DMS53 treated with DMSO at 0.1 percent for 48 hours (cell line): ENCODE data around the gene FBXW11.
"Not testable (repeated sequence)": the region's sequence is repeated elsewhere in the genome, so short reads cannot be mapped to it uniquely, and the experiment has no call there.

Experiments
- DNase-seq: peaks from one replicate; lab custom pipeline; 2025; ENCODE audit not compliant: unreplicated experiment; lab: John Stamatoyannopoulos, UW

FBXW11 gene

GRCh38 chr5:171956314-171956713 lies 50.1 kb downstream of the FBXW11 start:
- no peak for DNase-seq

GRCh38 chr5:171955761-171956160 lies 50.7 kb downstream of the FBXW11 start:
- DNase-seq, result no peak

GRCh38 chr5:171954721-171955120 lies 51.7 kb downstream of the FBXW11 start:
- no peak for DNase-seq

- DNase-seq, result no peak
These were observed 52.4 kb downstream of the FBXW11 start for GRCh38 chr5:171953860-171954701.

GRCh38 chr5:171952021-171952420 lies 54.4 kb downstream of the FBXW11 start:
- DNase-seq, result no peak

- DNase-seq, result no peak
These were observed 55.2 kb downstream of the FBXW11 start for GRCh38 chr5:171951218-171951617.

GRCh38 chr5:171946000-171946781 lies 60.2 kb downstream of the FBXW11 start:
- DNase-seq, result no peak

GRCh38 chr5:171945476-171945875 lies 61.0 kb downstream of the FBXW11 start:
- no peak for DNase-seq

GRCh38 chr5:171945066-171945465 lies 61.4 kb downstream of the FBXW11 start:
- DNase-seq, result no peak

GRCh38 chr5:171942112-171942516 lies 64.3 kb downstream of the FBXW11 start:
- not testable (repeated sequence) for DNase-seq

GRCh38 chr5:171941675-171942074 lies 64.8 kb downstream of the FBXW11 start:
- not testable (repeated sequence) for DNase-seq

GRCh38 chr5:171941275-171941674 lies 65.2 kb downstream of the FBXW11 start:
- not testable (repeated sequence) for DNase-seq

GRCh38 chr5:171939951-171940350 lies 66.5 kb downstream of the FBXW11 start:
- DNase-seq, result no peak

- DNase-seq, result no peak
These were observed 68.1 kb downstream of the FBXW11 start for GRCh38 chr5:171938358-171938757.

GRCh38 chr5:171937351-171937750 lies 69.1 kb downstream of the FBXW11 start:
- no peak for DNase-seq

- DNase-seq, result no peak
These were observed 71.9 kb downstream of the FBXW11 start for GRCh38 chr5:171934586-171934985.

- no peak for DNase-seq
These were observed 75.3 kb downstream of the FBXW11 start for GRCh38 chr5:171931163-171931562.

GRCh38 chr5:171927345-171927941 lies 79.0 kb downstream of the FBXW11 start:
- no peak for DNase-seq

- DNase-seq, result no peak
These were observed 80.1 kb downstream of the FBXW11 start for GRCh38 chr5:171926311-171926710.

- no peak for DNase-seq
These were observed 81.8 kb downstream of the FBXW11 start for GRCh38 chr5:171924493-171925122.

- no peak for DNase-seq
These were observed 85.6 kb downstream of the FBXW11 start for GRCh38 chr5:171920765-171921391.
